Gastrocnemius medialis (tissue), 4 donors: ENCODE data around the gene LRAT. TPM values are rescaled to one million over a fixed set of nuclear protein-coding genes. Genes with fewer than 3 reads are reported as not detected.

Experiments
- ATAC-seq, 2 donors: fragments of 150-250 bp; one replicate each; pipeline ENCODE4 v1.9.1; 2016
- DNase-seq, 2 donors: peaks; one replicate each; pipeline ENCODE4 v3.0.0-alpha.2; 2019
- H3K27ac ChIP-seq, 4 donors: fragments of 200-600 bp; sonication (generic); 1 replicate in 1 of 4; 2 replicates in 3 of 4; pipeline ENCODE4 v1.5.1; 2016 to 2018; ENCODE audit warnings: mild to moderate bottlenecking in 2 of 4, moderate library complexity in 1 of 4
- H3K27me3 ChIP-seq, 3 donors: fragments of 200-600 bp; sonication (generic) in 2 of 3; 1 replicate in 1 of 3; 2 replicates in 2 of 3; pipeline versions ENCODE4 v1.5.1 to v1.6.0; 2016 to 2019; ENCODE audit warnings: mild to moderate bottlenecking in 1 of 3, moderate library complexity in 1 of 3
- H3K36me3 ChIP-seq, 2 donors: fragments of 200-600 bp; sonication (generic) in 1 of 2; one replicate each; pipeline ENCODE4 v1.5.1; 2017 to 2018
- H3K4me1 ChIP-seq, 2 donors: fragments of 200-600 bp; sonication (generic) in 1 of 2; one replicate each; pipeline ENCODE4 v1.5.1; 2016 to 2017; ENCODE audit warnings: mild to moderate bottlenecking in 2 of 2
- H3K4me3 ChIP-seq, 4 donors: fragments of 200-600 bp; sonication (generic) in 3 of 4; 1 replicate in 1 of 4; 2 replicates in 3 of 4; pipeline ENCODE4 v1.5.1; 2016 to 2019; ENCODE audit warnings: mild to moderate bottlenecking in 2 of 4
- H3K9me3 ChIP-seq, 3 donors: fragments of 200-600 bp; sonication (generic) in 2 of 3; 1 replicate in 1 of 3; 2 replicates in 2 of 3; pipeline ENCODE4 v1.5.1; 2016 to 2019
- CTCF ChIP-seq, 5 experiments: fragments of 450-650 bp in 3 of 5; fragments of 200-600 bp in 2 of 5; sonication (generic) in 2 of 5; IDR thresholded peaks in 4 of 5; conservative IDR thresholded peaks in 1 of 5; 1 replicate in 4 of 5; 2 replicates in 1 of 5; pipeline ENCODE4 v1.5.1; 2016 to 2019; ENCODE audit warnings: antibody characterized with exemption in 5 of 5, mild to moderate bottlenecking in 3 of 5, moderate library complexity in 3 of 5
- POLR2A ChIP-seq, 2 donors: fragments of 450-650 bp; IDR thresholded peaks; one replicate each; pipeline ENCODE4 v1.6.1; 2017; ENCODE audit warnings: antibody characterized with exemption in 2 of 2, mild to moderate bottlenecking in 2 of 2, moderate library complexity in 2 of 2
- in situ Hi-C, 4 donors: fragments of 200-750 bp; cut with MboI; loops; one replicate each; pipeline versions ENCODE4 v1.15.0 to v1.8.0; 2017; ENCODE audit warnings: low sequenced_read_pairs in 4 of 4
- intact Hi-C: fragments of 100-400 bp; cut with DNase I; formaldehyde crosslinking; loops from one replicate; pipeline ENCODE4 v1.15.1; 2023; ENCODE audit warnings: low total_unique reads
- total RNA-seq, 4 donors: library from RNA; depleted of rRNA; stranded (reverse); fragments of >200 nt; gene quantifications; one replicate each; pipeline versions ENCODE4 v1.1.0 to v1.2.3, GENCODE V29; 2016

Gene LRAT
- total RNA-seq, 4 donors from 2014 or later, result not detected

DNA sequence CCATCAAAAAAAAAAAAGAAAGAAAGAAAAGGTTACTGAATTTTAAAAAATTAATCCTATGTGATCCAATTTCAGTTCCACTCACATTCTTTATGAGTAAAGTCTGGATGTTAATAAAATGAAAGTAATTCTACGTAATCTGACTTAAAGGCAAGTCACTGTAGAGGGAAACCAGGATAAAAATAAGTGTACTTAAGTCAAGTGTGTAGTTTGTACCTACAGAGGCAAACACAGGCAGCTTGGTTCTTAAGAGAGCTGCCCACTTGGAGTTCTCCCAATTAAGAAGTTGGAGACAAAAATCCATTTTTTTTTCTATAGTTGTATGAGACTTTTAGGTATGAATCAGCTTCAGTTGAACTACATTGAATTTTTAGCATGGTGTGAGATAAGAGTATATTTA, 7.0 kb upstream of the LRAT start:
- DNase-seq (no peak), ATAC-seq (no peak)
- Histone ChIP-seq H3K27me3 (peaks cover under 1 to 5% (median under 1%) of the 10 kb centered on the region in 3 donors), H3K36me3 (no peaks in the 10 kb centered on the region), H3K27ac (no peak overlapping the region), H3K9me3 (no peaks in the 10 kb centered on the region), H3K4me3 (no peak overlapping the region), H3K4me1 (no peaks in the 10 kb centered on the region)
- in situ Hi-C loops (no loop called here), intact Hi-C loops (no loop called here)
- TF ChIP-seq CTCF (IDR thresholded peaks at IDR 0.05 in 4 of 5, conservative IDR thresholded peaks at IDR 0.05 in 1 of 5) (no peak), POLR2A (IDR thresholded peaks at IDR 0.05) (no peak)

DNA sequence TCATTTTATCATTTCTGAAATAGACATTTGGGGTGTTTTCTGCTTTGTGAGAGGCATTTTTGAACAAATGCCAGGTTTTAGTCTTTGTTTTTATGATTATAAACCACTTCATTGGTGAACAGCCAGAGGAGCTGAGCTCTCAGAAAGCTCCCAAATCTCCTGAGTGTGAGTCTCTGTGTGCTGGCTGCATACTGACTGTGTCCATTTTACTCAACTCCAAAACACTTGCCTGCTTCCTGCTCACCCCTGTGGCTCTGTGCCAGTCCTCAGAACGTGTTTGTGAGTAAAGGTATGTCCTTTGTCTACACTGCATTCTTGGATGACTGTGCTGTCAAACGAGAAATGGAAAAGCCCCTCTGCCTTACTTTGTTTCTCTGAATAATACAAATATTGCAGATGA, 5.4 kb upstream of the LRAT start:
- TF ChIP-seq CTCF (IDR thresholded peaks at IDR 0.05 in 4 of 5, conservative IDR thresholded peaks at IDR 0.05 in 1 of 5) (no peak), POLR2A (IDR thresholded peaks at IDR 0.05) (no peak)
- H3K9me3 ChIP-seq, result no peaks in the 10 kb centered on the region
- intact Hi-C loops, result no loop called here
- DNase-seq, result no peak
- ATAC-seq, result no peak
- no peak overlapping the region for H3K27ac ChIP-seq
- no peak overlapping the region for H3K4me3 ChIP-seq
- no peaks in the 10 kb centered on the region for H3K4me1 ChIP-seq
- in situ Hi-C loops, result no loop called here
- no peaks in the 10 kb centered on the region for H3K36me3 ChIP-seq
- peaks cover 9 to 22% (median 15%) of the 10 kb centered on the region in 3 donors for H3K27me3 ChIP-seq

- peaks cover 16 to 28% (median 22%) of the 10 kb centered on the region in 3 donors for H3K27me3 ChIP-seq
- H3K9me3 ChIP-seq, result no peaks in the 10 kb centered on the region
- TF ChIP-seq POLR2A (IDR thresholded peaks at IDR 0.05) (no peak), CTCF (IDR thresholded peaks at IDR 0.05 in 4 of 5, conservative IDR thresholded peaks at IDR 0.05 in 1 of 5) (no peak)
- DNase-seq (no peak), ATAC-seq (no peak)
- no peaks in the 10 kb centered on the region for H3K36me3 ChIP-seq
- H3K4me1 ChIP-seq, result peaks cover 0 to 2% of the 10 kb centered on the region in 2 donors
- no peak overlapping the region for H3K27ac ChIP-seq
- intact Hi-C loops (no loop called here), in situ Hi-C loops (no loop called here)
- no peak overlapping the region for H3K4me3 ChIP-seq
Measured at GRCh38 chr4:154739111-154739510, 4.7 kb upstream of the LRAT start.

DNA sequence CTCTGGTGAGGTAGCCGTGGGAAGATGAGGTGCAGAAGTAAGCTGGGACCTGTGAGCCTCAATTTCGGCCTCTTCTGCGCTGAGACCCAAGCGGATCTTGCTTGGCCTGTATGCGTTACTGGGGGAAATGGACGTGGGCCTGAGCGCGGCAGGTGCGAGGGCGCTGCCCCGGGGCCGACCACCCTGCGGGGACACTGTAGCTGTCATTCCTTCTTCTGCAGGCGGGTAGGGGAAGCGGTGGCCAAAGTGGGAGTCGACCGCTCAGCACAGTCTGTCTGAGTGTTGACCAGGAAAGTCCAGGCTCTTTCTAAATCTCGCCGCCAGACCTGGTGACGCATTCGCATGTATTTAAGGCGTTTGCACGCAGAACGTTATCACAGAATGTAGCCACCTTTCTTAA, 3.3 kb upstream of the LRAT start:
- no peak for TF ChIP-seq POLR2A (IDR thresholded peaks at IDR 0.05)
- no peak for TF ChIP-seq CTCF (IDR thresholded peaks at IDR 0.05 in 4 of 5, conservative IDR thresholded peaks at IDR 0.05 in 1 of 5)
- no peaks in the 10 kb centered on the region for H3K36me3 ChIP-seq
- peaks cover 0 to 3% of the 10 kb centered on the region in 2 donors for H3K4me1 ChIP-seq
- intact Hi-C loops (no loop called here), in situ Hi-C loops (no loop called here)
- no peak overlapping the region for H3K4me3 ChIP-seq
- ATAC-seq (no peak), DNase-seq (no peak)
- H3K27ac ChIP-seq, result no peak overlapping the region
- H3K27me3 ChIP-seq, result peaks cover 27 to 36% (median 34%) of the 10 kb centered on the region in 3 donors
- no peaks in the 10 kb centered on the region for H3K9me3 ChIP-seq

DNA sequence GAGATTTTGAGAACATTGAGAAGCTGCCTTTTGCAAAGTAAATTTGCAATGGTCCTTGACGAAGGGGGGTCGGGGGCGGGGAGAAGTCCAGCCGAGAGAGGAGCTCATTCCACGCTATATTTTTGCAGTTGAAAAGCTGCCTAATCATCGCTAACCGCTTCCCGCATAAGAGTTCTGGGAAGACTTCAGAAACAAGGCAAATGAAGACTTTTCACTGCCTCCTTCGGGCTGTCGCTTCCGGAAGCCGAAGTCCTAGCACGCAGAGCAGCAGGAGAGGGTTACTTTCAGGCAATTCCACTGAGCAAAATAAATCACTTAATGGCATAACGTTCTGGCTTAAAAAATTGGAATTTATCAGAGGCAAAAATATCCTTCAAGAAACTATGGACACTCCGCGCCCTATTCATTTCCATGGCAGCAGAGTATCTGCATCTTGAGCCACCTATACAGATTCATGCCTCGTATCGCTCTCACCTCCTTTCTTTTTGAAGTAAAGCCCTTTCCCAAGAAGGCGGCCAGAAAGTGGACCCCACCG, 2.6 kb upstream of the LRAT start:
- intact Hi-C loops, result no loop called here
- H3K4me1 ChIP-seq, result peaks cover 0 to 3% of the 10 kb centered on the region in 2 donors
- TF ChIP-seq CTCF (IDR thresholded peaks at IDR 0.05 in 4 of 5, conservative IDR thresholded peaks at IDR 0.05 in 1 of 5), result no peak
- no peaks in the 10 kb centered on the region for H3K36me3 ChIP-seq
- no peaks in the 10 kb centered on the region for H3K9me3 ChIP-seq
- no peak for DNase-seq
- ATAC-seq, result no peak
- H3K27me3 ChIP-seq, result peaks cover 34 to 37% (median 35%) of the 10 kb centered on the region in 3 donors
- in situ Hi-C loops, result no loop called here
- H3K27ac ChIP-seq, result no peak overlapping the region
- no peak overlapping the region for H3K4me3 ChIP-seq
